ENCODE measurements around the gene ULK4. TPM values are rescaled to one million over a fixed set of nuclear protein-coding genes. Genes with fewer than 3 reads are reported as not detected.

Gene ULK4
- total and polyA plus RNA-seq, 2 of the 8 experiments (the other 6 are each of a cell fraction or from before 2014, with no cell fraction given), result 3.0 to 10.8 TPM

DNA sequence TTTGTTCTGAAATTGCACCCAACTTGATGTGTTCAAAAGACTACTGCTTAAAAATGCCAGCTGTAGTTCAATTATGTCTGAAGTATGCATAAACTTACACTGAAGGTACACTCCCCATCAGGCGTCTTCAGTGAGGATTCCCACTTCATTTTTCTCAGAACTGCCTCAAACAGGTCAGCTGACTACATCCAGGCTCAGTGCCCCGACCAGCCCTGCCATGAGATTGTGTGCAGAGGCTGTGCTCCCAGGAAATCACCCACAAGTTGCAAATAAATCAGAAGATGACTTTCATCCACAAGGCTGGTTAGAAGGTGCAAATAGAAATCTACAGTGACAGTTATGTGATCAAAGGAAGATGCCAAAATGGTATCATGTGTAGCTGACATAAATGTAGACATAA lies 711.1 kb downstream of the ULK4 start (continued):
- TF ChIP-seq CHD7 (IDR thresholded peaks at IDR 0.05; ENCODE audit: insufficient replicate concordance, low read length) (no peak), SAP30 (IDR thresholded peaks at IDR 0.05; ENCODE audit: insufficient read depth, insufficient replicate concordance, low read length) (no peak), TAF7 (optimal IDR thresholded peaks at IDR 0.05; ENCODE audit: borderline replicate concordance, low read depth, low read length) (no peak), ASH2L (IDR thresholded peaks at IDR 0.05; ENCODE audit: low read length) (no peak), NRF1 (IDR thresholded peaks at IDR 0.05; ENCODE audit: low read depth, low read length) (no peak), CTCF (IDR thresholded peaks at IDR 0.05; ENCODE audit: control extremely low read depth in 1 of 3, insufficient read depth in 1 of 3, low read depth in 1 of 3, low read length in 3 of 3) (no peak)

All from H1 (cell line).